HG03575 (cell line): ENCODE measurements around the gene NR3C1.

Experiments
- ATAC-seq: cut with Tn5 transposase; IDR thresholded peaks from one replicate; pipeline ENCODE4 v1.9.1; 2021; ENCODE audit not compliant: unreplicated experiment, insufficient number of reproducible peaks, low FRiP score; ENCODE audit errors: extremely low read depth

NR3C1 gene

DNA sequence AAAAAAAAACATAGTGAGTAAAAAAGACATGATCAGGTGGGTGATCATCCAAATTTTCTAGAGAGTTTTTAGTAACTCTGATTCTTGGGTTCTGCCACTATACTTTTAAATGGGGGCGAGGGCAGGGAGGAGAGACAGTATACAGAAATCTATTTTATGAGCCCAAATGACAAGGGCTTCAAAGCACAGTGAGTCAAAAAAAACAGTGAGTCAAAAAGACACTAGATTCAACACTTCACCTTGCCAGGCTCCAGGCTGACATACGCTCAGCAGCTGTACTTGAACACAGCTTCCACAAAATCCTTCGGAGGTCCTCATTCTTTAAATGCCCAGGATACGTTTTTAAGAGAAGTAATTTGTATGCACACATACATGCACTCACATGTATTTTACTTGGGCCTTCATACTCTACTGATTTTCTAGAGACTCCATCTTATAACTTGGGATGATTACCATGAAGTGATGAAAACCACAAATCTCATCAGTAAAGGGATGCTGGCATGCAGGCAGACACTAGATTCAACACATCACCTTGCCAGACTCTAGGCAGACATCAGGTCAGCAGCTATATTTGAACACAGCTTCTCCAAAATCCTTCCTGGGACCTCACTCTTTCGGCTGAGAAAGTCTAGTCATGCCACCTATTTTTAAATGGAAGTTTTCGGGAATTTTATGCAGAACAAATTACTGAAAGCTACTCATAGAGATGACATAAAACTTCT, 28.8 kb downstream of the NR3C1 start:
- no peak for ATAC-seq

DNA sequence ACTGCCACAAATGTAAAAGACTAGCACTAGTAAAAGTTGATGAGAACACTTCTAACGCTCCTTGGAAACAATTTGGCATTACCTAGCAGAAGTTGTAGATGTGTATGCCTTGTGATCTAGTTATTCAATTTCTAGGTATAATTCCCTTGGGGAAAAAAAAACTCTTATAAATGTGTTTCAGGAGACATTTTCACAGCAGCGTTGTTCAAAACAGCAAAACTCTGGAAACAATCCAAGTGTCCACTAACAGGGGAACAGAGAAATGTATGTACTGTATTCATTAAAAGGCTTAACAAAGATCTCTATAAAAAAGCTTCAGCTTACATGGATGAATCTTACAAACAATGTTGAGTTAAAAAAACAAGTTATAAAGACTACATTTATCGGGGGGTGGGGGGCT, 30.4 kb downstream of the NR3C1 start:
- no peak for ATAC-seq

DNA sequence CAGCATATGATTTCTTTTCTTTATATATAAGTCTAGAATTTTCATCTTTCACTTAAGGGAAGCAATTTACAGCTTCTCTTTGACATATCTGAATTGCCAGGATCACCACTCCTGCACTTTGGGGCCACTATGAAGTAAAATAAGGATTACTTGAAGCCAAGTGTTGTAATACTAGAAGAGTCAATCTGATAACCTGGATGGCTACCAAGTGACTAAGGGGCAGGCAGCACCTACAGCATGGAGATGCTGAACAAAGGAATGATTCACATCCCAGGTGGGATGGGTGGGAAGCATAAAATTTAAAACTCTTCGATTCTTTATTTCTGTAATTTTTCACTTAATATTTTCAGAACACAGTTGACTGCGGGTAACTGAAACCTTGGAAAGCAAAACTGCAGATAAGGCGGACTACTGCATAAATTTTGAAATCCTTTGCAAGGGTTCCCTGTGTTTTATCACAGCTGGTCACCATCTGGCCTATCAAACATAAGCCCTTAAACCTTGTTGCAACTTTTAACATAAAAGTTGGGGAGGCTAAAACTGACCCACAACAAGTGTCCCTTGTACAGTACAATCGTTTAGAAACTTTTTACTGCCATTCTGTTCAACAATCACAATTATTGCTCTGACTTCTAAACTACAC, 31.2 kb downstream of the NR3C1 start:
- no peak for ATAC-seq

DNA sequence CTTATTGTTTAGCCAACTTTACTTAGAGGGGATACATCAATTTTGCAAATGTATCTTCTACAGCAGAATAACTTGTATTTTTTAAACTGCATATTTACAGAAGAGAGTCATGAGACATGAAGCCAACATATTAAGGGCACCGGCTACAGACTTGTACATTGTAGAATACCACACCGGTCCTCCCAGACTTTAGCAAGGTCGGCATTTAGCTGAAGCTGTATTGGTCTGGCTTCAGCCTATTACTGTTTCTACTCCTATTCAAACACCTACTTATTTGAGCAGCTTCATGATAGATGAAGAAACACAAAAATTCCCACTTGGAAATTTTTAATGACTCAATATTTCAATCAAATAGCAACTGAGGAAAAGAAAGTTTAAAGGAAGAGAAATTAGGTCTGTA, 33.0 kb downstream of the NR3C1 start:
- ATAC-seq: no peak

DNA sequence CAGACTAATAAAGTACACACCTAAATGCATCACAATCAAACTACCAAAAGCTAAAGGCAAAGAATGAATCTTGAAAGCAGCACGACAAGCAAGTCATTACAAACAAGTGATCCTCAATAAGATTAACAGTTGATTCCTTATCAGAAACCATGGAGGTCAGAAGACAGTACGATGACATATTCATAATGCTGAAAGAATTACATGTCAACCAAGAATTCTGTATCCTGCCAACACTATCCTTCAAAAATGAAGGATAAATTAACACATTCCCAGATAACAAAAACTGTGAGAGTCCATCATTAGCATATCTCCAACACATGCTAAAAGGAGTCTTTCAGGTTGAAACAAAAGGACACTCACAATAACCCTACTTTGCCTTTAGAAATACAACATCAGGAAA, 39.4 kb downstream of the NR3C1 start:
- no peak for ATAC-seq

DNA sequence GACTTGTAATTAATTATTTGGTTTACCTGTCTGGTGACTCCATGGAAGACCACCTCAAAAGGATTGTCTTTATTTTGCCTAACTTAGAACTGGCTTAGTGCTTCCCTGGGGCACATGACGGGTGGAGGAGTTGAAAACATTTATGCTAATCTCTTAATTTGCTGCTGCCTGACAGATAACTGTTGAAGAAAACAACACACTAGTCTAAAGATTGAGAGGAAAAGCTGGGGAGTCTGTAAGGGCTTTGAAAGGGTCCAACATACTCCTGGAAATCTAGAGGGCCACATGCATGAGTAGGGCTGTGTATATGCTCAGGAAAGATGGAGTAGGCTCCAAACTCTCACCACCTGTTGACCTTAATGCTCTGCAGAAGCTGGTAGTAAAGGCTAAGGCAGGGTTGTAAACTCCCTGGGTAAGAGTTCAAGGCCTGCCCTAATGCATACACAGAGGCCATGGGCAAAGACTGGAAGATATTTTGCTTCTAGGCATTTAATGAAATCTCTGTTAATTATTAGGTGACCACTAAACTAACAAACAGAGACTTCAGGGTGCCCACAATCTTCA, 40.7 kb downstream of the NR3C1 start:
- ATAC-seq: no peak

DNA sequence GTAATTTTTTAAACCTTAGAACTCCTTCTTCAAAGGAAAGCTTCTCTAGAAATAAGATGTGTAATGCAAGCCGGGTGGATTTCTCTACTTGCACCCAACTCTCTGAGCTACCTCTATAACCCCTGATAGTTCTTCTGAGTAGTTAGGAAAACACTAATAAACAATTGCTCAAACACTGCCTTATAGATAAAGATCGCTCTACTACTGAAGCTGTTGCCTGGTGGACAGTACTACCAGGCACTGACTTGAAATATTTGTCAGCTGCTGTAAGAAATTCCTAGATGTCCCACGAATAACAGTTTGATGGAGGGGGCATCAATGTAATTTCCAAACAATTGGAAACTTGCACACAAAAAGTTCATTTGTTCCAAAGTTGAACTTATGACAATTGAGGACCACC, 42.0 kb downstream of the NR3C1 start:
- no peak for ATAC-seq

DNA sequence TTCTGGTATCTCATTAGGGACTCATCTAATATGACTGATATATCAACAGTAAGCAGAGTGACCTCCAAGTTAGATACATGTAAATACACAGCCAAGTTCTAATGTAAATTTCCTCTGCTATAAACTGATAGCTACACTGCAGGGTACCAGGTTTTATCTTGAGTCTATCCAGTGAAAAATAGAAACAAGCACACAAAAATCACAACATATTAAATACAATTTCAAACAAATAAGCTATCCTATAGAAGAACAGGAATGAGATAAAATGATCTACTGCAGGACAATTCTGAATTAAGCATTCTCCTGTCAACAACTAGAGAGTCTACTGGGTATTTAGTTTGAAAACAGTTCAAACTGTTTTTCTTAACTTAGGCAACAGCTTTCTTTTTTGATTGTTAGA, 42.7 kb downstream of the NR3C1 start:
- no peak for ATAC-seq

DNA sequence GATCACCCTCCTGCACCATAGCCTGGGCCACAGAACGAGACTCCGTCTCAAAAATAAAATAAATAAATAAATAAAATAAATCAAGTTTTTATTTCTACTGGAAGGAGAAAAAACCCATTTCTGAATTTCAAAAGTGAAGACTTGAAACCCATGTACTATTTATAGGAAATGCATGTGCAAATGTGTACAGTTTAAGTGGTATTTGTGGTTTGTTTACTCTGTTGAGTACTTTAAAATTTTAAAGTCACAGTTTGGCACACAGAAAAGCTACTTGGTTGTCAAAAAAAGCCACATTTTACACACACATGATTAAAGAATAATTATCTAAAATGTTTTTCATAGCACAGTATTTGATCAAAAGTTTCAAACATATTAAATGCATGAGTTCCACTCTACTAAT, 43.6 kb downstream of the NR3C1 start:
- ATAC-seq: no peak

DNA sequence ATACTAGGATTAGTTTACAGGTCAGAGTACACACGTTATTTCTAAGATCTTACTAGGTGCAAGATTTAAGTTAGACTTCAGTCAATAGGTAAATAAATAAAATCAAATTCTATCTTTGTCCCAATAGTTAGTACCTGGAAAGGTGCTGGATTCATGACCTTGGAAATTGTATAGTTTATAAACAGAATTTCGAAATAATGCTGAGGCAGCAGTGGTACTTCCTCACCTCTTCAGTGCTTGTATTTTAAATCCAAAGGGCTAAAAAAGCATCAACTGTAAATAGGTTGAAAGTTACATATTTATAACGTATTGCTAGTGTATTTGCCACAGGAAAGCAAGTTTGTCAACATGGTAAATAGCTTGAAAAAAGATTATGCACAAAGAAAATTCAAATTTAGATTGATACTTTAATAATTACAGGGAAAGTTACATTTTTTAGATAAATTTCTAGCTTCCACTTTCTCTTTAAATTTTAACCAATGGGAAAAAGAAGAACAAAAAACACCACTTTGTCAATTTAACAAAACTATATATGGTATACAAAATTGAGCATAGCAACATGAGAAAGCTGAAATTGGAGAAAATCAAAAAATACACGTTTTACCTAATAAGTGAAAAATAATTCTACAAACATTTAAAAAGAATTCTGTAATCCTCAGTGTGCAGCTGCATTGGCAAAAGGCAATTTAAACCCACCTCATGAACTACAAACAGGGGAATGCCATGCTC, 46.5 kb downstream of the NR3C1 start:
- ATAC-seq: no peak

DNA sequence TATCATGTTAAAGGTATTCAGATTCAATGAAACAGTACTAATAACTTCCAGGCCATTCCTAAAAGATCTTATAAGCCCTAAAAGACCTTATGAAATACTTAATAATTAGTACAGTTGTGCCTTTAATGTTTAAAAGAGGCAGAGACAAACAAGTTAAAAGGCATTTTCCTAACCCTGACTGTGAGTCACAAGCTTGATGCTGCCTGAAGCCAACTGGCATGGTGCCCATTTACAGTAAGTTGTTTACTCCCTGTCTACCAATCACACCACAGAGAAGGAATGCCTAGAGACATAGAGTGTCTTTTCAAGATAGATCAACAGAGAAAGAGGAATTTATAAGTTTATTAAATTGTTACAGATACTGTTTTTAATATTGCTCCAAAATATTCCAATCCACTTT, 47.8 kb downstream of the NR3C1 start:
- no peak for ATAC-seq

DNA sequence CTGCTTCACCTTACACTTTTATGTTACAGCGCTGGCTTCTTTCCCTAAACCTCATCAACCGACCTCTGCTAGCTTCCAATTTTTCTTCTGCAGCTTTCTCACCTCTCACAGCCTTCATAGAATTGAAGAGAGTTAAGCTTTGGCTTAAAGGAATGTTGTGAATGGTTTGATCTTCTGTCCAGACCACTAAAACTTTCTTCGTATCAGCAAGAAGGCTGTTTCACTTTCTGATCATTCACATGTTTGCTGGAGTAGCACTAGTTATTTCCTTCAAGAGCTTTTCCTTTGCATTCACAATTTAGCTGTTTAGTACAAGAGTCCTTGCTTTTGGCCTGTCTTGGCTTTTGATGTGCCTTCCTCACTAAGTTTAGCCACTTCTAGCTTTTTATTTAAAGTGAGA, 49.5 kb downstream of the NR3C1 start:
- no peak for ATAC-seq

DNA sequence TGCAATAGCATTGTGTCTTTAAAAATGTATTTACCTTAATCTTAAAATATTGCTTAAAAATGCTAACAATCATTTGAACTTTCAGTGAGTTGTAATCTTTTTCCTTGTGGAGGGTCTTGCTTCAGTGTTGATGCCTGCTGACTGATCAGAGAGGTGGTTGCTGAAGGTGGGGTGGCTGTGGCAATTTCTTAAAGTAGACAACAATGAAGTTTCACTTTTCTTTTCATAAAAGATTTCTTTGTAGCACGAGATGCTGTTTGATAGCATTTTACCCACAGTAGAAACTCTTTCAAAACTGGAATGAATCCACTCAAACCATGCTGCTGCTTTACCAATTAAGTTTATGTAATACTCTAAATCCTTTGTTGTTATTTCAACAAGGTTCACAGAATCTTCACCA, 50.8 kb downstream of the NR3C1 start:
- no peak for ATAC-seq

DNA sequence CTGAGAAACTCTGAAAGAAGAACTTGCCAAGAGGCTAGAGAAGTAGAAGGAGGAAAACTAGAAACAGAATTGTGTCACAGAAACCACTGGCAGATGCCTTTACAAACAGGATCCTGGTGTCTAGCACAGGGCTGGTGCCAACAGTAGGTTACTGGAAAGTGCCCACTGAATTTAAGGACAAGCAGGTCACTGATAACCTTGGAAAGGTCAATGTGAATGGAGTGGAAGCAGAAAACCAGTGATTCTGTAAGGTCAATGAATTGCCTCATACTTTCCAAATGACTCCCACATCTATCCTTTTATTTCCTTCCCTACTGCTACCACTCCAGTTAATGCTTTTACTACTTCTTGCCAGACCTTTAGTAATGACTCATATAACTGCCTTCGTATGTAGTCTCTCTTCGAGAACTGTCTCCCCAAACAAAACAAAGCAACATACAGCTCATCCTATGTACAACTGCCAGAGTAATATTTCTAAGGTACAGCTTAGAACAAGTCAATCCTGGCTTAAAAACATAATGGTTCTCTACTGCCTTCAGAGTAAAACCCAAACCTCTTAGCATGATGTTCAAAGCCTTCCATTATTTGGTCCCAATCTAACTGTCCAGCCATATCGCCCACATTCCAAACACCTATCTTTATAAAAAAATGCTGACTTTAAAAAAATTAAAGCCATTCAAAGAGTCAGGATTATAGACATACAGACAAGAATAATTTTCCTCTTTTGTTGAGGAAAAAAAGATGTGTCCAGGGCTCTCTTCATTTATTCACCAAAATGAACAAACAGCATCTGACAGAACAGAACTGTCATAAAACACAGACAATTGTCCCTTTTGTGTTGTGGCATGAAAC, 52.5 kb downstream of the NR3C1 start:
- no peak for ATAC-seq

DNA sequence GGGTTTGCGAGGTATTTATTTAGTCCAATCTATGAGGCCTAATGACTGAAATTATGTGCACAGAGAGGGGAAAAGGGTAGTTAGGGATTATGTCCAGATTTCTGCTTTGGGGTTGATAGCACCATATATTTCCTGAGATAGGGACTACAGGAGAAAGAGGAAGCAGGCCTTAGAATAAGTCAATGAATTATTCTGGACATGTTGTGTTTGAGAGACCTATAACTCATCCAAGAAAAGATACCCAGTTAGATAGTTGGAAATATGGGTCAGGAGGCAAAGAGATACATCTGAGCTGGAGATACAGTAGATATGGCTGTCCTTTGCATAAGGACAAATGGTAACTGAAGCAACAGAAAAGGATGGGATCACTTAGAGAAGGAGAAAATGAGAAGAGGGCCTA, 53.1 kb downstream of the NR3C1 start:
- no peak for ATAC-seq

DNA sequence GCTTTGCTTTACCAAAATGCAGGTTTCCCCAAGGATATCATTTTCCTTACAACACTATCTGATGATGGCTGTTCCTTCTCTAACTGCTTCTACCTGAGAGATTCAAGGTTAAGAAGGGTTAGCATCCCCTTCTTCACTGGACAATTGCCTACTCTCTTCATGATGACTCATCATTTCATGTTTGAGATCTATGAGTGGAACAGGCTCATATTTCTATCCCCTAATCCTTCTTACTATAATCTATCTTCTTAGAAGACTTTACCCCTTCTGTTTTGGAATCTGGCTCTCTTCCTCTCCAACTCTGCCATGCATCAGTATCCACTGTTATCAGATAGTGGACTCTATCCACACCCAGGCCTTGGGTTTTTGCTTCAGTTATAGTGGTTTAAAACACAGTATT, 54.3 kb downstream of the NR3C1 start:
- no peak for ATAC-seq

DNA sequence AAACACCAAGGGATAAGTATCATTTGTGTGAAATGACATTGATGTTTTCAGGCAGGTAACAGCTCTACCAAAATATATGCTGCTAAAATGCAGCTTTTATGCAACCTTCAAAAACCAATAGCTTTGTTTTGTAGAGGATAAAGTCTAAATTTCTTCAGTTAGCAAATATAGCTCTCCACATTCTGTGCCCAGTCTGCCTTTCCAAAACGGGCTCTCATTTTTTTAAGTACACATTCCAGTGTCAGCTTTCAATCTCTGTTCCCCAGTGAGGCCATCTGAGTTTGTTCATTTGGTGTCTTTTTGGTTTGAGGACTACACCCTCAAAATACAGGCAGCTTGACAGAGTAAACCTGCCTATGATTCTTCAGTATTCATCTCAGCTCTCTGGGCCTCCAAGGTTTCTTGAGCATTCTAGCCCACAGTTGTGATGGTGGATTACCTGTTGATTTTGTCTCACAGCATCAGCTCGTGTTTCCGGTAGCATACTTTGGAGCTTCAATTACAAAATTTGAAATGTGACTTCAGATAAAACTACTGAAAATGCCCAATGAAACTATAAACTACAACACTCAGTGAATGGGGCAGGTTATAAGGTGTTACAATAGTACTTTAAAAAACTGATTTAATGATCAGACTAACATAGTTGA, 55.7 kb downstream of the NR3C1 start:
- no peak for ATAC-seq

DNA sequence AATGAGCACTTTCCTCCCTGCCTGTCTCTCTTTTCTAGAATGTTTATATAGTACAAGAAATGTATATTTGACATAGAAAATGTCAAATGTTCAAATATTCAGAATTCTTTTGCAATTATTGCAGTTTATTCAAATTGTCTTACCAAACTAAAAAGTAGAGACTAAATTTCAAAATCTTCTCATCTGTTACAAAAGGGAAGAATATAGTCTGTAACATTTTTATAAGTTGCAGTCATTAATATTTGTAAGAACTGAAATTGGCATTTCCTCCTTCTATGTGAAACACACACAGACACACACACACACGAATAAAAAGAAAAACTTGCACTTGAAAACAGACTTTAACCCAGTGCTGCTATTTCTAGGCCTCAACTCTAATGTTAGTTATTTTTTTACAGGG, 56.4 kb downstream of the NR3C1 start:
- ATAC-seq: no peak
